ENCODE data around the gene ARL4D. TPM values are rescaled to one million over a fixed set of nuclear protein-coding genes. Genes with fewer than 3 reads are reported as not detected.

The ARL4D gene
- total and polyA plus RNA-seq, 2 of the 8 experiments (the other 6 are each of a cell fraction or from before 2014, with no cell fraction given): 8.4 to 9.2 TPM

DNA sequence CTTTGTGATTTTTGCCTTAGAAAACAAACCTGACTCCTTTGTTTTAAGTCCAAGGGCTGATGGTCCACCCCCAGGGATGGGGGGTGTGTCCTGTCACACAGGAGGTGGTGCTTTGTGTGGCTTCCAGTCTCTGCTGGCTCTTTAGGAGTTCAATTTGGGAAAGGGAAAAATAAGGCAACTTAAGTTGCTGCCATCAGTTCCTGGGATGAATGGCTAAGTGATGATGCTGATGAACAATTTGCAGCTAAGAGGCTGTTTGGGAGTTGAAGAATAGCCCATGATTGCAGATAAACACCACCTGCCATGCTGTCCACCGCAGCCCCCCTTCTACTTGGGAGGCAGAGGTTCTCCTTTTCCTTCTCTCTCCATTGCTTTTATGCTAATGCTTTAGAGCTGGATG is 40.2 kb downstream of the ARL4D start (continued):
- TF ChIP-seq, protein P1, sequence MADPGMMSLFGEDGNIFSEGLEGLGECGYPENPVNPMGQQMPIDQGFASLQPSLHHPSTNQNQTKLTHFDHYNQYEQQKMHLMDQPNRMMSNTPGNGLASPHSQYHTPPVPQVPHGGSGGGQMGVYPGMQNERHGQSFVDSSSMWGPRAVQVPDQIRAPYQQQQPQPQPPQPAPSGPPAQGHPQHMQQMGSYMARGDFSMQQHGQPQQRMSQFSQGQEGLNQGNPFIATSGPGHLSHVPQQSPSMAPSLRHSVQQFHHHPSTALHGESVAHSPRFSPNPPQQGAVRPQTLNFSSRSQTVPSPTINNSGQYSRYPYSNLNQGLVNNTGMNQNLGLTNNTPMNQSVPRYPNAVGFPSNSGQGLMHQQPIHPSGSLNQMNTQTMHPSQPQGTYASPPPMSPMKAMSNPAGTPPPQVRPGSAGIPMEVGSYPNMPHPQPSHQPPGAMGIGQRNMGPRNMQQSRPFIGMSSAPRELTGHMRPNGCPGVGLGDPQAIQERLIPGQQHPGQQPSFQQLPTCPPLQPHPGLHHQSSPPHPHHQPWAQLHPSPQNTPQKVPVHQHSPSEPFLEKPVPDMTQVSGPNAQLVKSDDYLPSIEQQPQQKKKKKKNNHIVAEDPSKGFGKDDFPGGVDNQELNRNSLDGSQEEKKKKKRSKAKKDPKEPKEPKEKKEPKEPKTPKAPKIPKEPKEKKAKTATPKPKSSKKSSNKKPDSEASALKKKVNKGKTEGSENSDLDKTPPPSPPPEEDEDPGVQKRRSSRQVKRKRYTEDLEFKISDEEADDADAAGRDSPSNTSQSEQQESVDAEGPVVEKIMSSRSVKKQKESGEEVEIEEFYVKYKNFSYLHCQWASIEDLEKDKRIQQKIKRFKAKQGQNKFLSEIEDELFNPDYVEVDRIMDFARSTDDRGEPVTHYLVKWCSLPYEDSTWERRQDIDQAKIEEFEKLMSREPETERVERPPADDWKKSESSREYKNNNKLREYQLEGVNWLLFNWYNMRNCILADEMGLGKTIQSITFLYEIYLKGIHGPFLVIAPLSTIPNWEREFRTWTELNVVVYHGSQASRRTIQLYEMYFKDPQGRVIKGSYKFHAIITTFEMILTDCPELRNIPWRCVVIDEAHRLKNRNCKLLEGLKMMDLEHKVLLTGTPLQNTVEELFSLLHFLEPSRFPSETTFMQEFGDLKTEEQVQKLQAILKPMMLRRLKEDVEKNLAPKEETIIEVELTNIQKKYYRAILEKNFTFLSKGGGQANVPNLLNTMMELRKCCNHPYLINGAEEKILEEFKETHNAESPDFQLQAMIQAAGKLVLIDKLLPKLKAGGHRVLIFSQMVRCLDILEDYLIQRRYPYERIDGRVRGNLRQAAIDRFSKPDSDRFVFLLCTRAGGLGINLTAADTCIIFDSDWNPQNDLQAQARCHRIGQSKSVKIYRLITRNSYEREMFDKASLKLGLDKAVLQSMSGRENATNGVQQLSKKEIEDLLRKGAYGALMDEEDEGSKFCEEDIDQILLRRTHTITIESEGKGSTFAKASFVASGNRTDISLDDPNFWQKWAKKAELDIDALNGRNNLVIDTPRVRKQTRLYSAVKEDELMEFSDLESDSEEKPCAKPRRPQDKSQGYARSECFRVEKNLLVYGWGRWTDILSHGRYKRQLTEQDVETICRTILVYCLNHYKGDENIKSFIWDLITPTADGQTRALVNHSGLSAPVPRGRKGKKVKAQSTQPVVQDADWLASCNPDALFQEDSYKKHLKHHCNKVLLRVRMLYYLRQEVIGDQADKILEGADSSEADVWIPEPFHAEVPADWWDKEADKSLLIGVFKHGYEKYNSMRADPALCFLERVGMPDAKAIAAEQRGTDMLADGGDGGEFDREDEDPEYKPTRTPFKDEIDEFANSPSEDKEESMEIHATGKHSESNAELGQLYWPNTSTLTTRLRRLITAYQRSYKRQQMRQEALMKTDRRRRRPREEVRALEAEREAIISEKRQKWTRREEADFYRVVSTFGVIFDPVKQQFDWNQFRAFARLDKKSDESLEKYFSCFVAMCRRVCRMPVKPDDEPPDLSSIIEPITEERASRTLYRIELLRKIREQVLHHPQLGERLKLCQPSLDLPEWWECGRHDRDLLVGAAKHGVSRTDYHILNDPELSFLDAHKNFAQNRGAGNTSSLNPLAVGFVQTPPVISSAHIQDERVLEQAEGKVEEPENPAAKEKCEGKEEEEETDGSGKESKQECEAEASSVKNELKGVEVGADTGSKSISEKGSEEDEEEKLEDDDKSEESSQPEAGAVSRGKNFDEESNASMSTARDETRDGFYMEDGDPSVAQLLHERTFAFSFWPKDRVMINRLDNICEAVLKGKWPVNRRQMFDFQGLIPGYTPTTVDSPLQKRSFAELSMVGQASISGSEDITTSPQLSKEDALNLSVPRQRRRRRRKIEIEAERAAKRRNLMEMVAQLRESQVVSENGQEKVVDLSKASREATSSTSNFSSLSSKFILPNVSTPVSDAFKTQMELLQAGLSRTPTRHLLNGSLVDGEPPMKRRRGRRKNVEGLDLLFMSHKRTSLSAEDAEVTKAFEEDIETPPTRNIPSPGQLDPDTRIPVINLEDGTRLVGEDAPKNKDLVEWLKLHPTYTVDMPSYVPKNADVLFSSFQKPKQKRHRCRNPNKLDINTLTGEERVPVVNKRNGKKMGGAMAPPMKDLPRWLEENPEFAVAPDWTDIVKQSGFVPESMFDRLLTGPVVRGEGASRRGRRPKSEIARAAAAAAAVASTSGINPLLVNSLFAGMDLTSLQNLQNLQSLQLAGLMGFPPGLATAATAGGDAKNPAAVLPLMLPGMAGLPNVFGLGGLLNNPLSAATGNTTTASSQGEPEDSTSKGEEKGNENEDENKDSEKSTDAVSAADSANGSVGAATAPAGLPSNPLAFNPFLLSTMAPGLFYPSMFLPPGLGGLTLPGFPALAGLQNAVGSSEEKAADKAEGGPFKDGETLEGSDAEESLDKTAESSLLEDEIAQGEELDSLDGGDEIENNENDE (IDR thresholded peaks at IDR 0.05; ENCODE audit: insufficient replicate concordance, low read length): no peak
- TF ChIP-seq FOSL1 (IDR thresholded peaks at IDR 0.05; ENCODE audit: insufficient read depth, low read depth, low read length) (no peak), SP1 (IDR thresholded peaks at IDR 0.05; ENCODE audit: low read depth, low read length) (no peak), RBBP5 (IDR thresholded peaks at IDR 0.05; ENCODE audit: borderline replicate concordance, low read depth, low read length) (no peak), CEBPB (IDR thresholded peaks at IDR 0.05; ENCODE audit: low read depth, low read length) (no peak), YY1 (IDR thresholded peaks at IDR 0.05; ENCODE audit: low read depth, low read length) (no peak), SRF (IDR thresholded peaks at IDR 0.05; ENCODE audit: low read depth, low read length) (no peak), KDM4A (IDR thresholded peaks at IDR 0.05; ENCODE audit: low read depth, low read length, severe bottlenecking) (no peak), USF2 (IDR thresholded peaks at IDR 0.05; ENCODE audit: low read length) (no peak), CBX8 (IDR thresholded peaks at IDR 0.05; ENCODE audit: borderline replicate concordance, low read depth, low read length) (no peak), TAF7 (optimal IDR thresholded peaks at IDR 0.05; ENCODE audit: borderline replicate concordance, low read depth, low read length) (no peak)
